ENCODE measurements around the gene TMEM19.

DNA sequence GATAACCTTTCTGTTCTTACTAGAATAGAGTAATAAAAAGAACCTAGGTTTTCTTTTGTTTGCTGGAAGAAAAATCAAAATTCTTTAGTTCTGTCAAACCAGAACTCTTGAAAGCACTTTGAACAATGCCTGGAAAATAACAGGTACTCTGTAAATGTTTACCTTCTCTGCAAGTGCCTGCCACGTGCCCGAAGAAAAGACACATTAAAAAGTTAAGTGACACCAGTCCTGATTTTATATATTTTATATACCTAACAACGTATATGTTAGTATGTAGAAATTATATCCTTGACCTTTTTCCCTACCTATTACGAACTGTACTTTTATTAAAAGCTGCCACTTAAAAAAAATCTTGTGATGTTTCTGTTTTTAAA lies 20.8 kb upstream of the TMEM19 start:
- TF ChIP-seq POLR2A (IDR thresholded peaks at IDR 0.05) = no peak
- TF ChIP-seq, protein P1, sequence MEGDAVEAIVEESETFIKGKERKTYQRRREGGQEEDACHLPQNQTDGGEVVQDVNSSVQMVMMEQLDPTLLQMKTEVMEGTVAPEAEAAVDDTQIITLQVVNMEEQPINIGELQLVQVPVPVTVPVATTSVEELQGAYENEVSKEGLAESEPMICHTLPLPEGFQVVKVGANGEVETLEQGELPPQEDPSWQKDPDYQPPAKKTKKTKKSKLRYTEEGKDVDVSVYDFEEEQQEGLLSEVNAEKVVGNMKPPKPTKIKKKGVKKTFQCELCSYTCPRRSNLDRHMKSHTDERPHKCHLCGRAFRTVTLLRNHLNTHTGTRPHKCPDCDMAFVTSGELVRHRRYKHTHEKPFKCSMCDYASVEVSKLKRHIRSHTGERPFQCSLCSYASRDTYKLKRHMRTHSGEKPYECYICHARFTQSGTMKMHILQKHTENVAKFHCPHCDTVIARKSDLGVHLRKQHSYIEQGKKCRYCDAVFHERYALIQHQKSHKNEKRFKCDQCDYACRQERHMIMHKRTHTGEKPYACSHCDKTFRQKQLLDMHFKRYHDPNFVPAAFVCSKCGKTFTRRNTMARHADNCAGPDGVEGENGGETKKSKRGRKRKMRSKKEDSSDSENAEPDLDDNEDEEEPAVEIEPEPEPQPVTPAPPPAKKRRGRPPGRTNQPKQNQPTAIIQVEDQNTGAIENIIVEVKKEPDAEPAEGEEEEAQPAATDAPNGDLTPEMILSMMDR (IDR thresholded peaks at IDR 0.05) = no peak
